Hepatocyte (in vitro differentiated cells): ENCODE data around the gene FAM78A. TPM values are rescaled to one million over a fixed set of nuclear protein-coding genes. Genes with fewer than 3 reads are reported as not detected.

ENCODE experiments used
- DNase-seq: peaks from one replicate; pipeline ENCODE4 v3.0.0-alpha.2; 2016; ENCODE audit warnings: low spot score
- H2AFZ ChIP-seq: fragments of 200-600 bp; sonication (generic); 2 replicates; pipeline ENCODE4 v1.6.0; 2016; ENCODE audit warnings: antibody characterized with exemption, mild to moderate bottlenecking
- H3K27ac ChIP-seq: fragments of 200-600 bp; sonication (generic); 2 replicates; pipeline ENCODE4 v1.5.1; 2016; ENCODE audit warnings: mild to moderate bottlenecking
- H3K27me3 ChIP-seq: fragments of 200-600 bp; sonication (generic); 2 replicates; pipeline ENCODE4 v1.6.1; 2016
- H3K36me3 ChIP-seq: fragments of 200-600 bp; sonication (generic); replicated peaks from 2 replicates; pipeline ENCODE4 v1.5.1; 2016; ENCODE audit warnings: low read depth; ENCODE audit not compliant: insufficient read depth
- H3K4me1 ChIP-seq: fragments of 200-600 bp; sonication (generic); 2 replicates; pipeline ENCODE4 v1.5.1; 2016; ENCODE audit warnings: mild to moderate bottlenecking, moderate library complexity; ENCODE audit not compliant: insufficient read depth
- H3K4me2 ChIP-seq: fragments of 200-600 bp; sonication (generic); 2 replicates; pipeline ENCODE4 v1.6.0; 2016
- H3K4me3 ChIP-seq: fragments of 200-600 bp; sonication (generic); 2 replicates; pipeline ENCODE4 v1.5.1; 2016; ENCODE audit warnings: mild to moderate bottlenecking
- H3K79me2 ChIP-seq: fragments of 200-600 bp; sonication (generic); 2 replicates; pipeline ENCODE4 v1.6.0; 2017; ENCODE audit warnings: mild to moderate bottlenecking
- H3K9me2 ChIP-seq: fragments of 200-600 bp; sonication (generic); replicated peaks from 2 replicates; pipeline ENCODE4 v1.6.0; 2017; ENCODE audit warnings: mild to moderate bottlenecking; ENCODE audit not compliant: insufficient read depth
- H3K9me3 ChIP-seq: fragments of 200-600 bp; sonication (generic); 2 replicates; pipeline ENCODE4 v1.5.1; 2016; ENCODE audit warnings: low read depth, mild to moderate bottlenecking
- H4K20me1 ChIP-seq: fragments of 200-600 bp; sonication (generic); 2 replicates; pipeline ENCODE4 v1.6.0; 2016; ENCODE audit warnings: mild to moderate bottlenecking; ENCODE audit not compliant: insufficient read depth, poor library complexity, severe bottlenecking
- EZH2 ChIP-seq: fragments of 200-600 bp; sonication (generic); IDR thresholded peaks from 2 replicates; pipeline ENCODE4 v1.6.1; 2016; ENCODE audit warnings: antibody characterized with exemption, mild to moderate bottlenecking, borderline replicate concordance
- EZH2phosphoT487 ChIP-seq: fragments of 200-600 bp; sonication (generic); IDR thresholded peaks from one replicate; pipeline ENCODE4 v1.6.1; 2018; ENCODE audit warnings: antibody characterized with exemption, mild to moderate bottlenecking, low read depth, moderate library complexity; ENCODE audit not compliant: unreplicated experiment, severe bottlenecking
- WGBS: methylation state at CpG from one replicate; pipeline ENCODE4 v1.1.6; 2016; ENCODE audit warnings: low lambda C conversion rate; ENCODE audit errors: missing lambda C conversion rate; 5-methylcytosine and 5-hydroxymethylcytosine counted together
- polyA plus RNA-seq: library from polyadenylated mRNA; unstranded; fragments of >200 nt; fragmentation: Nextera tagmentation; extraction: Ambion mirVana; gene quantifications from 2 replicates; pipeline ENCODE4 v1.2.1, GENCODE V29; 2016
- total RNA-seq: library from RNA; depleted of rRNA; stranded (reverse); fragments of >200 nt; gene quantifications from 2 replicates; pipeline ENCODE4 v1.2.3, GENCODE V29; 2014
- TF ChIP-seq, protein P1 (sequence below): fragments of 200-600 bp; sonication (generic); IDR thresholded peaks from 2 replicates; pipeline ENCODE4 v1.5.1; 2016; ENCODE audit warnings: antibody characterized with exemption, mild to moderate bottlenecking; ENCODE audit not compliant: poor library complexity

The FAM78A gene
- total and polyA plus RNA-seq, 2 experiments from 2014 or later, result 0.27 TPM; not detected in 1

DNA sequence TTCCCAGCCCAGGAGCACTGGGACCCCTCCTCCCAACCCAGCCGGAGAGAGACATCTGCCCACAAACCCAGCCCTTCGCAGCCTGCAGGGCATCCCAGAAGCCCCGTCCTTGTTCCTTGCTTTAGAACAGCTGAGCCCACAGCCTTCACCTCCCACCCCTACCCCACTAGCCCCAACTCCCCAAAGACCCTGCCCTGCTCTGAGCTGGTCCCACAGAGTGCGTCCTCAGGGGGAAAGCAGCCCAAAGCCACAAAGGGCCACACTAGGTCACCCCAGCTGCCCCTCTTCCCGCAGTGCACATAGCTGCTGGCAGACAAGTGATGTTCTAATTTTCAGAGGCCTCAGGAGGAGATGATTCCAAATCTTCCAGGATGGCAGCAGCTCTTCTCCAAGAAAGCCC, 22.0 kb upstream of the FAM78A start:
- no peak for DNase-seq
- Histone ChIP-seq H3K79me2 (no peaks in the 10 kb centered on the region), H3K4me3 (no peak overlapping the region), H3K9me2 (no peaks in the 10 kb centered on the region), H3K36me3 (no peaks in the 10 kb centered on the region), H3K27ac (no peak overlapping the region), H3K4me1 (no peaks in the 10 kb centered on the region), H2AFZ (no peak overlapping the region), H4K20me1 (no peaks in the 10 kb centered on the region), H3K4me2 (no peak overlapping the region), H3K27me3 (no peaks in the 10 kb centered on the region), H3K9me3 (no peaks in the 10 kb centered on the region)
- TF ChIP-seq EZH2phosphoT487, result no peak
- no peak for TF ChIP-seq EZH2
- TF ChIP-seq, protein P1, sequence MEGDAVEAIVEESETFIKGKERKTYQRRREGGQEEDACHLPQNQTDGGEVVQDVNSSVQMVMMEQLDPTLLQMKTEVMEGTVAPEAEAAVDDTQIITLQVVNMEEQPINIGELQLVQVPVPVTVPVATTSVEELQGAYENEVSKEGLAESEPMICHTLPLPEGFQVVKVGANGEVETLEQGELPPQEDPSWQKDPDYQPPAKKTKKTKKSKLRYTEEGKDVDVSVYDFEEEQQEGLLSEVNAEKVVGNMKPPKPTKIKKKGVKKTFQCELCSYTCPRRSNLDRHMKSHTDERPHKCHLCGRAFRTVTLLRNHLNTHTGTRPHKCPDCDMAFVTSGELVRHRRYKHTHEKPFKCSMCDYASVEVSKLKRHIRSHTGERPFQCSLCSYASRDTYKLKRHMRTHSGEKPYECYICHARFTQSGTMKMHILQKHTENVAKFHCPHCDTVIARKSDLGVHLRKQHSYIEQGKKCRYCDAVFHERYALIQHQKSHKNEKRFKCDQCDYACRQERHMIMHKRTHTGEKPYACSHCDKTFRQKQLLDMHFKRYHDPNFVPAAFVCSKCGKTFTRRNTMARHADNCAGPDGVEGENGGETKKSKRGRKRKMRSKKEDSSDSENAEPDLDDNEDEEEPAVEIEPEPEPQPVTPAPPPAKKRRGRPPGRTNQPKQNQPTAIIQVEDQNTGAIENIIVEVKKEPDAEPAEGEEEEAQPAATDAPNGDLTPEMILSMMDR, result no peak
- 95% methylated on average over 4 of the region's 5 CpGs for WGBS

DNA sequence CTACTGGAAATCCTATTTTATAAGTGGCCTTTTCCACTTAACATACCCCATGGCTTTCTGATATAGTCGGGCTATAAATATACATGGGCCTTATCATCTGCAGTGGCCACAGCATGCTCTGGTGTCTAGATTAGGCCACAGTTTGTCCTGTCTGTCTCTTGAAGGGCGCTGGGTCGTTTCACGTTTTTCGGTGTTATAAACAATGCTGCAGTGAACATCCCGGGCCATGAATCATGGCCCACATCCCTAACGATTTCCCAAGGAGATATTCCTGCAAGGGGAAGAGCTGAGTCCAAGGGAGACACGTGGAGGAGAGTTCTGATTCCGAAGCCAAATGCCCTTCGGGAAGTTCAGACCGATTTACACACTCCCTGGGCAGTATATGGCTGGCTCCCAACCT, 21.6 kb upstream of the FAM78A start:
- Histone ChIP-seq H4K20me1 (no peaks in the 10 kb centered on the region), H3K9me3 (no peaks in the 10 kb centered on the region), H3K9me2 (no peaks in the 10 kb centered on the region), H3K4me1 (no peaks in the 10 kb centered on the region), H3K36me3 (no peaks in the 10 kb centered on the region), H2AFZ (no peak overlapping the region), H3K4me2 (no peak overlapping the region), H3K79me2 (no peaks in the 10 kb centered on the region), H3K27ac (no peak overlapping the region), H3K27me3 (no peaks in the 10 kb centered on the region), H3K4me3 (no peak overlapping the region)
- TF ChIP-seq EZH2phosphoT487 (no peak), EZH2 (no peak)
- TF ChIP-seq, protein P1, result no peak
- 74% methylated on average over 11 of the region's 11 CpGs for WGBS
- DNase-seq, result no peak

DNA sequence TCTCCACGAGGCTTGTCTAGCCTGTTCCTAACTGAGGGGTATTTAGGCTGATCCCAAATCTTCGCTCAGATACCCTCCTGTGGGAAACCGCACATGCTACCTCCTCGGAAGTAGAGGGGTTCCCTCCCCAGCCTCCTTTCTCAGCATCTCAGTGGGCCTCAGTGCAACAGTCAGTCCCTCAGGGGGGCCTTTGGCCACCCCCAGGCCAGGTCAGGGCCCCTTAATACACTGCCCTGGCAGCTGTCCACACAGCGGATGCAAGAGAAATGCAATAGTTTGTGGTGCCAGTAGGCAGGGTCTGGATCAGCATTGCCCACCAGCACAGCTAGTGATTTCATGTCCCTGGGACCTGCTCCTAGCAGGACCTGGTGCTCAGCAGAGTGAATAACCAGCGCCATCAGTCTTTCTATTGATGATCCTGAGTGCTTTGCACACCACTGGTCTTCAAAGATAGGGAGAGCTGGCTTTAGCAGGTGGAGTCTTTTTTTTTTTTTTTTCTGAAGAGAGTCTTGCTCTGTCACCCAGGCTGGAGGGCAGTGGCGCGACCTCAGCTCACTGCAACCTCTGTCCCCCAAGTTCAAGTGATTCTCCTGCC, 20.7 kb upstream of the FAM78A start:
- H3K9me3 ChIP-seq, result no peaks in the 10 kb centered on the region
- no peaks in the 10 kb centered on the region for H3K27me3 ChIP-seq
- no peaks in the 10 kb centered on the region for H4K20me1 ChIP-seq
- H3K27ac ChIP-seq, result no peak overlapping the region
- H3K4me2 ChIP-seq, result no peak overlapping the region
- TF ChIP-seq, protein P1, result no peak
- TF ChIP-seq EZH2 (no peak), EZH2phosphoT487 (no peak)
- no peaks in the 10 kb centered on the region for H3K4me1 ChIP-seq
- H3K36me3 ChIP-seq, result no peaks in the 10 kb centered on the region
- H3K79me2 ChIP-seq, result no peaks in the 10 kb centered on the region
- WGBS, result 87% methylated on average over 8 of the region's 8 CpGs
- no peak for DNase-seq
- no peak overlapping the region for H3K4me3 ChIP-seq
- H2AFZ ChIP-seq, result no peak overlapping the region
- H3K9me2 ChIP-seq, result no peaks in the 10 kb centered on the region

DNA sequence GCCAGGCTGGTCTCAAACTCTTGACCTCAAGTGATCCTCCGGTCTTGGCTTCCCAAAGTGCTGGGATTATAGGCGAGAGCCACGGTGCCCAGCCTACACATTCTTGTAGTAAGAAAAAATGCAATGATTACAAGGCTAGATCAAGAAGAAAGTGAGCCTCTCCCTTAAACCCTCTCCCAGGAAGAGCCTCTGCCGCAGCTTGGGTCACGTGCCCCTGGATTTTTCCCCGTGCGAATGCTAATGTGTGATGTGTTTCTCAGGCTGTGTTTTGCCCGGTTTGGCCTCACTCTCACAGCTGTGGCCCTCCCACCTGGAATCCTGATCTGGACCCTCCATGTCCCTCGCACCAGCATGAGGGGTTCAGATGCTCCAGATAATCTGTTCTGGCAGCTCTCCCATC, 20.1 kb upstream of the FAM78A start:
- TF ChIP-seq EZH2phosphoT487 (no peak), EZH2 (no peak)
- TF ChIP-seq, protein P1, result no peak
- Histone ChIP-seq H3K4me1 (no peaks in the 10 kb centered on the region), H3K9me2 (no peaks in the 10 kb centered on the region), H3K9me3 (no peaks in the 10 kb centered on the region), H3K4me3 (no peak overlapping the region), H3K79me2 (no peaks in the 10 kb centered on the region), H4K20me1 (no peaks in the 10 kb centered on the region), H3K27me3 (no peaks in the 10 kb centered on the region), H3K4me2 (no peak overlapping the region), H3K36me3 (no peaks in the 10 kb centered on the region), H3K27ac (no peak overlapping the region), H2AFZ (no peak overlapping the region)
- DNase-seq, result no peak
- 76% methylated on average over 9 of the region's 9 CpGs for WGBS
